B cell (primary cell): Measurements from ENCODE around the gene ADAMTSL2.

Source experiments
- CTCF ChIP-seq: fragments of 200-600 bp; IDR thresholded peaks from one replicate; pipeline ENCODE4 v1.8.0; 2022; ENCODE audit warnings: antibody characterized with exemption, mild to moderate bottlenecking
- EZH2 ChIP-seq: IDR thresholded peaks from 2 replicates; pipeline ENCODE4 v1.6.1; 2012; ENCODE audit warnings: borderline replicate concordance, low read depth, mild to moderate bottlenecking, moderate library complexity, low read length; ENCODE audit not compliant: insufficient read depth, poor library complexity, severe bottlenecking

GRCh38 chr9:133517711-133518110 lies 16.8 kb upstream of the ADAMTSL2 start:
- no peak for TF ChIP-seq CTCF
- no peak for TF ChIP-seq EZH2
